Activated CD4-positive, alpha-beta T cell treated with anti-CD3 and anti-CD28 coated beads, Interleukin-2, amount 10 ng/mL, durations not matched to agents 7 days and 5 days (primary cell): ENCODE results near the gene REXO1. TPM values are rescaled to one million over a fixed set of nuclear protein-coding genes. Genes with fewer than 3 reads are reported as not detected.

Experiments
- CTCF ChIA-PET: fragments of 350-600 bp; sonication (Branson Sonifier 250); formaldehyde crosslinking; loops from one replicate; lab custom pipeline; 2021; ENCODE audit warnings: antibody characterized with exemption; lab: Charles Lee
- POLR2A ChIA-PET: fragments of 350-600 bp; sonication (Branson Sonifier 250); formaldehyde crosslinking; loops from one replicate; lab custom pipeline; 2021; ENCODE audit warnings: antibody characterized with exemption; lab: Charles Lee
- DNase-seq: peaks from one replicate; pipeline ENCODE4 v3.0.0-alpha.2; 2020
- H3K27ac Mint-ChIP-seq: one replicate; pipeline ENCODE4 v1.8.0; 2021; ENCODE audit warnings: mild to moderate bottlenecking, moderate library complexity, mixed read lengths
- H3K27me3 Mint-ChIP-seq: one replicate; pipeline ENCODE4 v1.8.0; 2021; ENCODE audit warnings: mixed read lengths
- H3K36me3 Mint-ChIP-seq: one replicate; pipeline ENCODE4 v1.8.0; 2021; ENCODE audit warnings: low read depth, mixed read lengths
- H3K4me1 Mint-ChIP-seq: one replicate; pipeline ENCODE4 v1.8.0; 2021; ENCODE audit warnings: mixed read lengths
- H3K4me3 Mint-ChIP-seq: one replicate; pipeline ENCODE4 v1.8.0; 2021; ENCODE audit warnings: mild to moderate bottlenecking, moderate library complexity, mixed read lengths
- H3K9me3 Mint-ChIP-seq: one replicate; pipeline ENCODE4 v1.8.0; 2021; ENCODE audit warnings: mixed read lengths
- total RNA-seq, 2 experiments: library from RNA; stranded (reverse); gene quantifications; one replicate each; pipeline ENCODE4 v1.2.3, GENCODE V29; 2021

Gene REXO1
- total RNA-seq, 2 experiments from 2014 or later, result 44.2 to 54.7 TPM

DNA sequence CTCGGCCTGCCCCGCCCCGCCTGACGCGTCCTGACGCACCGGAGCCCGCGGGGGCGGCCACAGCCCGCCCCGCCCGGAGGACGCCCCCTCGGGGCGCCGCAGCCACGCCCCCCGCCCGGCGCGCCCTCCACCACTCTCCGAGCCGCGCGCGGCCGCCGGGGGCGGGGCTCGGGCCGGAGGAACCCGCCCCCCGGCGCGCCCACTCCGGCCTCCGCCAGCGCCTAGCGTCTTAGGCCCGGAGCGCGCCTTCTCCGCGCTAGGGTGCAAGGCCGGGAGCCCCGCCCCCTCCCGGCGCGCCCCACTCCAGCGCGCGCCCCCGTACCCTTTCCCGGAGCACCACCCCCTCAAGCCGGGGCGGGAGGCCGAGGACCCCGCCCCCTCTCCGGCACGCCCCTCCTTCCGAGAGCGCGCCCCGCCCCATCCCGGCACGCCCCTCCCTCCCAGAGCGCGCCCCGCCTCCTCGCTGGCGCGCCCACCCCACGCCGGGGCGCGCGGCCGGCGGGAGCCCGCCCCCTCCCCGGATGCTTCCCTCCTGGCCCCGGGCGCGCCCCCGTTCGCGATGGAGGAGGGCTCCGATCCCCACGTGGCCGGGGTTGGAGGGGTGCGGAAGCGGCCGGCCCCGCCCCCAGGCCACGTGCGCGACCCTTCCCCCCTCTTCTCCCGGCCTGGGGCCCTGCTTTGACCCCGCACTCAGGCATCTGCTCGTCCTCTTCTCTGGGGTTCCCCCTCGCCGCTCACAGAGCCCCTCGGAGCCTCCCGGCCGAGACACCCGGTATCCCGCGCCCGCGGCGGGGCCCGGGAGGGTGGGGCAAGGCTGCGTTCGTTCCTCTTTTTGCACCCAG, 15.6 kb upstream of the REXO1 start:
- Mint-ChIP-seq H3K9me3 (no peaks in the 10 kb centered on the region), H3K27ac (peak overlapping the region; percentile 87), H3K27me3 (no peaks in the 10 kb centered on the region), H3K4me3 (peak overlapping the region; percentile 77), H3K4me1 (peaks cover 52% of the 10 kb centered on the region), H3K36me3 (peaks cover 7% of the 10 kb centered on the region)
- CTCF ChIA-PET, result interaction anchor here (0.7 to 1.5 kb wide), 7 partner anchors 9 to 78 kb away, joined by 3 to 12 read pairs (median 5); no protein-coding TSS in a partner anchor
- POLR2A ChIA-PET, result interaction anchor here (0.5 kb wide), 1 partner anchor 657 kb away, joined by 3 read pairs; no protein-coding TSS in a partner anchor
- peak; percentile 94 for DNase-seq

DNA sequence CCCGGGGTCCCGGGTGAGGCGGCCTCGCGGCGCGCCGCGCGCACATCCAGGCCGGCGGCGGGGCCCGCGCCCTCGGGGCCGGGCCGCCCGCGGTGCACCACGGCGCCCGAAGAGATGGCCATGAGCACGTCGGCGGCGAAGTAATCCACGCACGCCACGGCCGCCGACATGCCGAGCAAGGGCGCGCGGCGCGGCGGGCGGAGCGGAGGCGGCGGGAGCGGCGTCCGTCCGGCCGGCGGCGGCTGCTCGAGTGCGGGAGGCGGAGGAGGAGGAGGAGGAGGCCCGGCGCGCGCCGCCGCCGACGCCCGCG, 15.0 kb upstream of the REXO1 start, which contains the start of gene KLF16:
Gene KLF16 (minus strand): TSS at position 252 of the 310 bp plus-strand sequence. CDS start 82 bp downstream, at position 170.
- H3K36me3 Mint-ChIP-seq, result peaks cover 5% of the 10 kb centered on the region
- peaks cover 55% of the 10 kb centered on the region for H3K4me1 Mint-ChIP-seq
- ChIA-PET CTCF (no interaction called here), POLR2A (no interaction called here)
- no peaks in the 10 kb centered on the region for H3K9me3 Mint-ChIP-seq
- H3K27me3 Mint-ChIP-seq, result no peaks in the 10 kb centered on the region
- H3K27ac Mint-ChIP-seq, result peak within 1 kb of the TSS; percentile 95
- DNase-seq, result no peak
- peak within 1 kb of the TSS; percentile 94 for H3K4me3 Mint-ChIP-seq

DNA sequence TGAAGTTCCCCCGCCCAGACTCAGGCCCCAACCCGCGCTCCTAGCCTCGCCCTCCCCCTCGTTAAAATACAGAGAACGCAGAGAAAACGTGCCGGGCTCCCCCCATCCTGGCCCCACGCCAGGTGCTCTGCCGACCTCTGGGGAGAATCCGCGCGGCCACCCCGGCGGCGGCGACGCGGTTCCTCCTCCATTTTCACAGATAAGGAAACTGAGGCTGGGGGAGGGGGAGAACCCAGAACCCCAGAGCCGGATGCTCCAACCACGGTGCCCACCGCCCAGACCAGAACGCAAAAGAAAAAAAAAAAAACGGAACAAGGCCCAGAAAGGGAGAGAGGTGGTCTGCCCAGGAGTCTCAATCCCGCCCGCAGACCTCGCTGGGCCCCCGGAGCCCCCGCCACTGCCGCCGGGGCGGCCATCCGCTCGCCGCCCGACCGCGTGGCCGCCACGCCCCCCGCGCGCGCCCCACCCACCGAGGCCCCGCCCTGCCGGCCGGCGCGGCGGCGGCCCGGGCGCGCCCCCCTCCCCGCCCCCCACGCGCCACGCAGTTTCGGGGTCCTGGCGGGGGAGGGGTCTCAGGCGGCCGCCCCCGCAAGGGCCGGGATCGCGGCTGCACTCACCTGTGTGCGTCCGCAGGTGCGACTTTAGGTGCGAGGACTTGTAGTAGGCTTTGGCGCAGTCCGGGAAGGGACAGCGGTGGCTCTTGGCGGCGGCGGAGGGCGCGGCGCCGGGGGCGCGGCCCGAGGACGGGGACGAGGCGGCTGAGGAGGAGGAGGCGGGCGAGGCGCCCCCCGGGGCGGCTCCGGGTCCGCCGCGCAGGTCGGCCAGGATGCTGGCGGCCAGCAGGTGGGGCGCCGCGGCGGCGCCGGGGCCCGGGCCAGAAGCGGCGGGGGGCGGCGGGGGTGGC, 14.4 kb upstream of the REXO1 start:
- H3K4me1 Mint-ChIP-seq, result peaks cover 54% of the 10 kb centered on the region
- peak overlapping the region; percentile 95 for H3K27ac Mint-ChIP-seq
- peak; percentile 46 for DNase-seq
- peak overlapping the region; percentile 94 for H3K4me3 Mint-ChIP-seq
- CTCF ChIA-PET, result no interaction called here
- no peaks in the 10 kb centered on the region for H3K36me3 Mint-ChIP-seq
- no peaks in the 10 kb centered on the region for H3K9me3 Mint-ChIP-seq
- no peaks in the 10 kb centered on the region for H3K27me3 Mint-ChIP-seq
- POLR2A ChIA-PET, result no interaction called here

DNA sequence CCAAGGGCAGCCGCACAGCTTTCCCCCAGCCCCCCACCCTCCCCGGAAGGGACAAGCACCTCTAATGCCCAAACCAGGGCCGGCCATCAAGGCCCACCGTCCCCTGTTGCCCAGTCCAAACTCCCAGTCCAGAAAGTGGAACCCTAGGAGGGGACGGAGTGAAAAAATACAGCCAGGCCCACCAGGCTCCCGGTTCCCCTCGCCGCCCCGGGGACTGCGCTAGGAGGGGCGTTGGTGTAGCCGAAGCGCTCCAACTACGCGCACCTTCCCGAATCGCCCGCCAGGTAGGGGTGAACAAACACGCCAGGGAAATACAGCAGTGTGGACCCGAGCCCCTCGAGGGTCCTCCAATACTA, 13.8 kb upstream of the REXO1 start:
- H3K4me3 Mint-ChIP-seq, result peak overlapping the region; percentile 94
- no peaks in the 10 kb centered on the region for H3K27me3 Mint-ChIP-seq
- ChIA-PET POLR2A (no interaction called here), CTCF (no interaction called here)
- no peaks in the 10 kb centered on the region for H3K36me3 Mint-ChIP-seq
- DNase-seq, result no peak
- no peaks in the 10 kb centered on the region for H3K9me3 Mint-ChIP-seq
- H3K27ac Mint-ChIP-seq, result peak overlapping the region; percentile 95
- peaks cover 52% of the 10 kb centered on the region for H3K4me1 Mint-ChIP-seq

DNA sequence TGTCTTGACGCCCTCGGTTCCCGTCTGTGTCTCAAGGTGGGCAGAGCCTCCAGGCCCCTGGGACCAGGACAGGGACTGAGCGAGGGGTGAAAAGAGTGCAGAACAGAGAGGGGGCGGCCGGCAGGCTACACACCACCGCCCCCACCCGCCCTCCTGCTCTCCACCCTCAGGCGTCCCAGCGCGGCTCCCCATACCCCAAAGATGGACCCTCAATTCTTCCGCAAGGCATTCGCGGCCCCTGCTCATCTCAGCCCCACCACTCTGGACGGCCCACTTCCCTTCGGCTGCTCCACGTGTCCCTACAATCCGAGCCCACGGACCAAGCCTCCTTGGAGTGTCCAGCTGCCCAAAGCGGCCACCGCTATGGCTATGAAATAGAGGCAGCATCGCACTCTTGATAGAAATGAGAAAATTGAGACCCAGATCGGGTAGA, 13.3 kb upstream of the REXO1 start:
- Mint-ChIP-seq H3K4me1 (peaks cover 49% of the 10 kb centered on the region), H3K27me3 (no peaks in the 10 kb centered on the region), H3K36me3 (no peaks in the 10 kb centered on the region), H3K4me3 (peak overlapping the region; percentile 94), H3K9me3 (no peaks in the 10 kb centered on the region), H3K27ac (peak overlapping the region; percentile 72)
- ChIA-PET CTCF (no interaction called here), POLR2A (no interaction called here)
- no peak for DNase-seq

DNA sequence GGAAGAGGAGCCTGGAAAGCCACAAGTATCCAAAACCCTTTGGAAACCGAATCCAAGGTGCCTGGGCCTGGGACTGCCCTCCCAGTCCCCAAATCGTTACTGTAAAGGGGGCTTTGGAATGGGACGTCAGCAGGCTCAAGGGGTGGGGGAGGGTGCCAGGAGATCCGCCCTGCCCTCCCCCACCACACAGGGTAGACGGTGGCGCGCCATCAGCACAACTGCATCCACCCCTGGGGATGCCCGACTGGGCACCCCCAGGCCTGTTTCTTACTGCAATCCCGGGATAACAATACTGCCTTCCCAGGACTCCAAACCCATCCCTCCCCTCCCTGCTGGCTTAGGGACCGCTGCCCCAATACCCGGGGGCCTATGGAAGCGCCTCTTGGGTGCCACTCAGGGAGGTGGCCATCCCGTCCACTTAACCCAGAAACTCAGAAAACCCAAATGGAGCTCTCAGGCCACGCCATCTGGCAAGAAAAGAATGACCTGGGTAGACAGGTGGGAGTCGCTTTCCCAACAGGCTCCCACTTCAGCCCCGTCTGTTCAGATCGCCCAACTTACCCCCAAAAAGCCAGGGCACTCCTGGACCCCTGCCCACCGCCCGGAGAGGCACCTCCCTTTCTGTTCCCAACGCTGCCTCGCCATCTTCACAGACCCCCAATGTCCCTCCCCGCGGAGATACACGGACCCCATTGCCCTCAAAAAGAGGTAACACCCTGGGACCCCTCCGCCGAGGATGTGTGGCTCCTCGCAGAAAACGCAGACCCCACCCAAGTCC, 12.7 kb upstream of the REXO1 start:
- H3K4me1 Mint-ChIP-seq, result peaks cover 54% of the 10 kb centered on the region
- no peaks in the 10 kb centered on the region for H3K27me3 Mint-ChIP-seq
- no peaks in the 10 kb centered on the region for H3K36me3 Mint-ChIP-seq
- ChIA-PET POLR2A (no interaction called here), CTCF (interaction anchor here (0.5 to 0.6 kb wide), 2 partner anchors 23 to 274 kb away, joined by 3 to 4 read pairs; no protein-coding TSS in a partner anchor)
- no peak for DNase-seq
- no peaks in the 10 kb centered on the region for H3K9me3 Mint-ChIP-seq
- H3K4me3 Mint-ChIP-seq, result peak overlapping the region; percentile 94
- no peak overlapping the region for H3K27ac Mint-ChIP-seq

DNA sequence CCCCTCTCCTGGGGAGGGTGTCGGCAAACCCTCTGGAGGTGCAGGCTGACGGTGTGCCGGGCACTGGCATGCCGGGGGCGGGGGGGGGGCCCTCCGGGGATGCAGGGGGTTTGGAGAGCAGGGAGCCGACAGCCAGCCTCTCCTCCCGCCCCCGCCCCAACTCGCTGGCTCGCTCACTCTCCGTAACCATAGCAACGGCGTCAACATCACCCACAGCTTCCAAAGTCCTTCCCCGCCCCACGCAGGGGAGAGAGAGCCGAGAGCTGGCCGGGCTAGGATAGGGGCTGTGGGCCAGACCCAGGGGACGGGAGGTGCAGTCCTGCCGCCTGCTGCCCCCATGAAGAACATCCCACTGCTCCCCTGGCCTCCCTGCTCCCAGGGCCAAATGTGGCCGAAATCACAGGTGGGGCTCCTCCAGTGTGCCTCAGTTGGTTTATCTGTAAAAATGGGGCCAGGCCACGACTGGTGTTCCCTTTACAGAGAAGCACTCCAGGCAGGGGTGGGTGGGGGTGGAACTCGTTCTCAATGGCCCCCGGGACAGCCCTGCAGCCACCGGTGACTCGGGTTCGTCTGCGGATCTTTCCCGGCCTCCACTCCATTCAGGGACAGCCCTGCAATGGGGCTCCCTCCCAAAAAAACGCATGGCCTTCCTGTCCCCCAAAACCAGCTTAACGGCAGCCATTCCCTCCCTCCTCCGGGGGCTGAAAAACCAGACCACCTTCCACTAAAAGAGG, 11.9 kb upstream of the REXO1 start:
- H3K9me3 Mint-ChIP-seq, result no peaks in the 10 kb centered on the region
- H3K36me3 Mint-ChIP-seq, result no peaks in the 10 kb centered on the region
- no peak overlapping the region for H3K4me3 Mint-ChIP-seq
- ChIA-PET CTCF (interaction anchor here (0.5 to 0.6 kb wide), 3 partner anchors 15 to 273 kb away, joined by 3 to 4 read pairs (median 4); no protein-coding TSS in a partner anchor), POLR2A (no interaction called here)
- H3K27ac Mint-ChIP-seq, result no peak overlapping the region
- peaks cover 50% of the 10 kb centered on the region for H3K4me1 Mint-ChIP-seq
- no peaks in the 10 kb centered on the region for H3K27me3 Mint-ChIP-seq
- peak; percentile 70 for DNase-seq

DNA sequence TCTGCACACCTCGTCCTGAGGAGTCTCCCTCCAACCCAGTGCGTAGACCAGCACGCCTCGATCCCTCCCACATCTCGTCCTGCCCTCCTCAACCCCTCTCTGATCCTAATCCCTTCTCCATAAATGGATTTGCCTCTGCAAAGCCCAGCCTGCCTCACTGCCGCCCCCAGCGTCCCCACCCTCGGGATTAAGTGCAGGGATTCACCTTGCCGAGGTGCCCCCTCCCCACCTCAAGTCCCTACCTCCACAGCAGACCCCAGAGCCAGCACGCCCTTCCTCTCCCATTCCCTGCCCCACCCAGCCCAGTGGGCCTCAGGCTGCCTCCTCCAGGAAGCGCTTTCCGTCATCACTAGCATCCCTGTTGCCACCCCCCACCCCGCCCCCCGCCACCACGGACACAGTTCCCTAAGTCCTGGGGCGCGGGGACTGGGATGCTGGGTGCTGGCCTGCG, 11.1 kb upstream of the REXO1 start:
- ChIA-PET POLR2A (no interaction called here), CTCF (no interaction called here)
- H3K27me3 Mint-ChIP-seq, result no peaks in the 10 kb centered on the region
- H3K4me1 Mint-ChIP-seq, result peaks cover 58% of the 10 kb centered on the region
- H3K36me3 Mint-ChIP-seq, result no peaks in the 10 kb centered on the region
- H3K9me3 Mint-ChIP-seq, result no peaks in the 10 kb centered on the region
- DNase-seq, result no peak
- H3K27ac Mint-ChIP-seq, result peak overlapping the region; percentile 69
- H3K4me3 Mint-ChIP-seq, result no peak overlapping the region

DNA sequence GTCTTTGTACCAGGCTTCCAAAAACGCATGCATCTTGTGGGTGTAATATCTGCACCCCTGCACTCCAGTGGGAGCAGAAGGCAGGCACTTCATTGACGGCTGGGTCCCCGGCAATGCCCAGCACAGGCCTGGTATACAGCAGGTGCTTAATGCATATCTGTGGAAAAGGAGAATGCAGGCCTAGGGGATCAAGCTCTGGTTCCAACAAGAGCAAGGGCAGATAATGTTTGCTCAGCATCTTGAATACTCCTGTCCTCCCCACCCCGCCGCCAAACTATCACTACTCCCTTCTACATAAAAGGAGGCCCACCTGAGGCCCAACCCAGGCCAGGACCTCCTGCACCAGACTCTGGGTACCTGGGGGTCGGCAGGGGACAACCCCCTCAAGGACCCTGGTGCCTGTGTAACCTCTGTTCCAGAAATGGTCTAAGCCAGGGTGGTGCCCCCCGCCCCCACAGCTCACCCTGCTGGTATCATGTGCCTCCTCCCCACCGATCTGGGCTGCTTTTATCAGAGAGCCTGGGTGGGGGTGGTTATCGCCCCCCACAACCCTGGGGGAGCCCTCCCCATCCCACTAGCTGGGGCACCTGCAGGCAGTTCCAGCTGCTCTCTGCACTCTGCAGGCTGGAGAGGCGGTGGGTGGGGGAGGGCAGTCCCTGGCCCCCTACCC, 10.3 kb upstream of the REXO1 start:
- Mint-ChIP-seq H3K27ac (peak overlapping the region; percentile 57), H3K27me3 (no peaks in the 10 kb centered on the region), H3K4me1 (peaks cover 61% of the 10 kb centered on the region), H3K36me3 (no peaks in the 10 kb centered on the region), H3K4me3 (peak overlapping the region; percentile 47), H3K9me3 (no peaks in the 10 kb centered on the region)
- no peak for DNase-seq
- ChIA-PET POLR2A (interaction anchor here (0.6 kb wide), 1 partner anchor 438 kb away, joined by 3 read pairs; no protein-coding TSS in a partner anchor), CTCF (interaction anchor here (0.8 to 2.2 kb wide), 4 partner anchors 18 to 194 kb away, joined by 3 to 7 read pairs (median 4); no protein-coding TSS in a partner anchor)

DNA sequence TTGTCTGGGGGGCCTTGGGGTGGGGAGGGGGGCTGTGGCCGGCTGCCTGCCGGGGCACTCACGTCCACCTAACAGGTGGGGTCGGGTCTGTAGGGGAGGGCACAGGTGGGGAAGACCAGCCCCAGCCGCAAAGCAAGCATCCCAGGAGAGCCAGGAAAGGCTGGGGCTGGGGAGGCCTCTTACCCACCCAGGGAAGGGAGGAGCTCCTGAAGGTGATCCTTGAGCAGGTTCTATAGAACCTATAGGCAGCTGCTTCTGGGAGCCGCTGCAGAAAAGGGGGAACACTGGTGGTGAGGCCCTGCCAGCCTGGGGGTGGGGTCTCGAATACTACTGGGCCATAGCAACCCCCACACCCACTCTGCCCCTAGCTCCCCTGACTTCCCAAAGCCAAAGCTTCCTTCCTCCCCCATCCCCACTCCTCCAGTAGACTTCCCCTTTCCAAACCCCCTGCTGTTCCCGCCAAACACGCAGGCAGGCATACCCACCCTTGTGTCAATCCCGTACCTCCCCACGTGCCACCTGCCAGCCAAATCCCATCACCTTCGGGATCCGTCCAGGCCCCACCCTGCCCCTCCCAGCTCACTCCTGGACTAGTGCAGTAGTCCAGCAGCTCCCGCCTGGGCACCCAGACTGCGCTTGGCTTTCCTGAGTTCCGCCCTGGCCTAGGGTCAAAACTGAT, 9.5 kb upstream of the REXO1 start:
- Mint-ChIP-seq H3K9me3 (no peaks in the 10 kb centered on the region), H3K27ac (peak overlapping the region; percentile 83), H3K4me3 (peak overlapping the region; percentile 65), H3K27me3 (no peaks in the 10 kb centered on the region), H3K4me1 (peaks cover 68% of the 10 kb centered on the region), H3K36me3 (peaks cover 4% of the 10 kb centered on the region)
- ChIA-PET POLR2A (interaction anchor here (0.6 kb wide), 1 partner anchor 437 kb away, joined by 3 read pairs; no protein-coding TSS in a partner anchor), CTCF (interaction anchor here (1.1 to 2.2 kb wide), 5 partner anchors 19 to 195 kb away, joined by 3 to 7 read pairs (median 3); no protein-coding TSS in a partner anchor)
- DNase-seq, result no peak
